HEK293 (cell line): Measurements from ENCODE around the gene PTPRN2.

Experiments used
- CTCF ChIP-seq: fragments of 450-650 bp; formaldehyde crosslinking; IDR thresholded peaks from 2 replicates; pipeline ENCODE4 v1.5.1; 2016; ENCODE audit warnings: missing biosample characterization, missing genetic modification characterization
- HOXC10 ChIP-seq: sonication (generic); formaldehyde crosslinking; IDR thresholded peaks from 2 replicates; pipeline ENCODE4 v1.8.1; 2023; ENCODE audit warnings: mild to moderate bottlenecking, missing genetic modification reagents
- PBX3 ChIP-seq: sonication (generic); formaldehyde crosslinking; IDR thresholded peaks from 2 replicates; pipeline ENCODE4 v1.8.1; 2022; ENCODE audit warnings: mild to moderate bottlenecking, moderate library complexity, missing genetic modification reagents
- REST ChIP-seq: fragments of 450-650 bp; formaldehyde crosslinking; IDR thresholded peaks from 2 replicates; pipeline ENCODE4 v1.5.1; 2016; ENCODE audit warnings: missing biosample characterization, missing genetic modification characterization
- TCF7L2 ChIP-seq: IDR thresholded peaks from 2 replicates; pipeline ENCODE4 v1.6.1; 2011; ENCODE audit warnings: low read depth, mild to moderate bottlenecking, inconsistent platforms, low read length, moderate library complexity, borderline replicate concordance
- ZNF155 ChIP-seq: fragments of 450-650 bp; formaldehyde crosslinking; IDR thresholded peaks from 2 replicates; pipeline ENCODE4 v1.5.1; 2016; ENCODE audit warnings: missing biosample characterization, missing genetic modification characterization
- ZNF239 ChIP-seq: fragments of 450-650 bp; formaldehyde crosslinking; IDR thresholded peaks from 2 replicates; pipeline ENCODE4 v1.5.1; 2016; ENCODE audit warnings: missing biosample characterization, missing genetic modification characterization
- ZNF513 ChIP-seq: fragments of 450-650 bp; IDR thresholded peaks from 2 replicates; pipeline ENCODE4 v1.5.1; 2018; ENCODE audit warnings: missing biosample characterization, missing genetic modification characterization
- ZNF768 ChIP-seq: fragments of 450-650 bp; formaldehyde crosslinking; IDR thresholded peaks from 2 replicates; pipeline ENCODE4 v1.5.1; 2018; ENCODE audit warnings: missing biosample characterization, mild to moderate bottlenecking, missing genetic modification characterization

- TF ChIP-seq ZNF239 (tag by site-specific recombination): no peak
- TF ChIP-seq PBX3: no peak
- no peak for TF ChIP-seq CTCF
- no peak for TF ChIP-seq ZNF768 (tag by site-specific recombination)
- no peak for TF ChIP-seq ZNF513
- no peak for TF ChIP-seq REST
- no peak for TF ChIP-seq TCF7L2
- TF ChIP-seq HOXC10 (CRISPR knock-in tag): no peak
- TF ChIP-seq ZNF155 (tag by site-specific recombination): no peak
These were observed 669.1 kb downstream of the PTPRN2 start for GRCh38 chr7:157918326-157919080.
